ENCODE data around the gene CALY. TPM values are rescaled to one million over a fixed set of nuclear protein-coding genes. Genes with fewer than 3 reads are reported as not detected.
"Not testable (repeated sequence)": the region's sequence is repeated elsewhere in the genome, so short reads cannot be mapped to it uniquely, and the experiment has no call there.

Gene CALY
- total and polyA plus RNA-seq, 2 experiments from 2014 or later, result 12.3 to 16.3 TPM

DNA sequence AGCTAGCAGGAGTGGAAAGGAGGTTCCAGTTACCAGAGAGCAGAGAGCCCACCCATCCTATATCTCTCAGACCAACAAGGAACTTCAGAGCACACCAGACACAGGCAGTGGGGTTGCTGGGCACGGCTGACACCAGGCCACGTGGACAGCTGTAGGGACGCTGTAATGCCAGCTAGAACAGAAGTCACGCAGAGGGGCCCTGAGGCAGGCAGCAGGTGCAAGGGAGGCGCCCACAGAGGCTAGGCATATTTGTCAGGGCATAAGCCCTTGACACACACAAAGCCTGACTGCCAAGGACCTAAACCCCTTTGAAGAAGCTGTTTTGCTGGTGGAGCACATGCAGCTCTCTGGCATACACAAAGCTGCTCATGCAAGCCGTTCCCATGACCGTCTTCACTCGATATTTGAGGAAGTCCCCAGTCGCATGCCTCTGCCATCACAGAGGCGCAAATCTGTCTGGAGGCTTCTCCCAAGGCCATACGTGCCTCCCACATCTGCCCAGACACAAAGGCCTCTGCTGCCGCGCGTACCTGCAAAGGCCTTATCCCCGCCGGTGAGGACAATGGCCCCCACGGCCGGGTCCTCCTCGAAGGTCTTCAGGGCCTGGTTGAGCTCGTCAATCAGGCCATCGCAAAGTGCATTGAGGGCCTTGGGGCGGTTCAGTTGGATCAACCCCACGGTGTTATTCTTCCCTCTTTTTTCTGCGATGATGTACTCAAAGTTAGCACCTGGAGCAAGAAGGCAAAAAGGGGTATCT, 33.5 kb upstream of the CALY start:
- Histone ChIP-seq H3K27ac (no peak overlapping the region), H3K4me1 (ENCODE audit: low read depth) (no peaks in the 10 kb centered on the region), H3K9me3 (ENCODE audit: low read depth) (no peaks in the 10 kb centered on the region), H3K36me3 (peaks cover 38% of the 10 kb centered on the region), H3K4me3 (no peak overlapping the region), H3K27me3 (peaks cover 5% of the 10 kb centered on the region)
- TF ChIP-seq, protein P1, sequence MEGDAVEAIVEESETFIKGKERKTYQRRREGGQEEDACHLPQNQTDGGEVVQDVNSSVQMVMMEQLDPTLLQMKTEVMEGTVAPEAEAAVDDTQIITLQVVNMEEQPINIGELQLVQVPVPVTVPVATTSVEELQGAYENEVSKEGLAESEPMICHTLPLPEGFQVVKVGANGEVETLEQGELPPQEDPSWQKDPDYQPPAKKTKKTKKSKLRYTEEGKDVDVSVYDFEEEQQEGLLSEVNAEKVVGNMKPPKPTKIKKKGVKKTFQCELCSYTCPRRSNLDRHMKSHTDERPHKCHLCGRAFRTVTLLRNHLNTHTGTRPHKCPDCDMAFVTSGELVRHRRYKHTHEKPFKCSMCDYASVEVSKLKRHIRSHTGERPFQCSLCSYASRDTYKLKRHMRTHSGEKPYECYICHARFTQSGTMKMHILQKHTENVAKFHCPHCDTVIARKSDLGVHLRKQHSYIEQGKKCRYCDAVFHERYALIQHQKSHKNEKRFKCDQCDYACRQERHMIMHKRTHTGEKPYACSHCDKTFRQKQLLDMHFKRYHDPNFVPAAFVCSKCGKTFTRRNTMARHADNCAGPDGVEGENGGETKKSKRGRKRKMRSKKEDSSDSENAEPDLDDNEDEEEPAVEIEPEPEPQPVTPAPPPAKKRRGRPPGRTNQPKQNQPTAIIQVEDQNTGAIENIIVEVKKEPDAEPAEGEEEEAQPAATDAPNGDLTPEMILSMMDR (IDR thresholded peaks at IDR 0.05; ENCODE audit: low read depth, low read length), result no peak
- no peak for DNase-seq (ENCODE audit: low read depth in 1 of 2, low spot score in 1 of 2)

DNA sequence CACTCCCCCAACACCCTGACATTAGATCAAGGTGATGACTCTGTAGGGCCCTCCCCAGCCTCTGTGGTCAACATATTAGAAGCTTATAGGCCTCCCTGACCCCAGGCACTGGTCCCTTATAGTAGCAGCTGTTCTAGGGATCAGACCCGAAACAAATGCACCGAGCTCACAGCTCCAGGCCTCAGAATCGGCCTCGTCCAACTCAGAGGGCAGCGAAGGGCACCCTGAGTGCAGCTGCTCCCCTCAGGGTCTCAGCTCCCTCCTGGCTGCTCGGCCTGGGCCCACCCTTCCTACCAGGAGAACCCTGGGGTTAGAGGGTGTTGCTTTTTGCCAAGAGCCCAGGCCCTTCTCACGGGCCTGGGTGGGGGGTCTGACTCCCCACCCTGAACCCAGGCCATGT, 31.5 kb upstream of the CALY start:
- Histone ChIP-seq H3K4me3 (no peak overlapping the region), H3K36me3 (peaks cover 49% of the 10 kb centered on the region), H3K4me1 (ENCODE audit: low read depth) (no peaks in the 10 kb centered on the region), H3K27ac (peak overlapping the region; percentile 43), H3K9me3 (ENCODE audit: low read depth) (no peaks in the 10 kb centered on the region), H3K27me3 (no peaks in the 10 kb centered on the region)
- DNase-seq (ENCODE audit: low read depth in 1 of 2, low spot score in 1 of 2), result no peak
- TF ChIP-seq, protein P1 (IDR thresholded peaks at IDR 0.05; ENCODE audit: low read depth, low read length), result no peak

DNA sequence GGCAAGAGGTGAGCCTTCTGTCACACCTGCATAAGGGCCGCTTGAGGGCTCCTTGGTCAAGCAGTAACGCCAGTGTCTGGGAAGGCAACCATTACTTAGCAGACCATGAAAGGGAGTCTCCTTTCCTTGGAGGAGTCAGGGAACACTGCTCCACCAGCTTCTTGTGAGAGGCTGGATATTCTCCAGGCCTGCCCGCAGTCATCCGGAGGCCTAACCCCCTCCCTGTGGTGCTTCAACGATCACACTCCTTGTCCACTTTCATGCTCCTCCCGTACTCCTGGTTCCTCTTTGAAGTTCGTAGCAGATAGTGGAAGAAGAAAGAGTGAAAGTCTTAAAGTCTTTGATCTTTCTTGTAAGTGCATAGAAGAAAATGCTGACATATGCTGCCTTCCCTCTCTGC, 30.8 kb upstream of the CALY start:
- not testable (repeated sequence) for DNase-seq (ENCODE audit: low read depth in 1 of 2, low spot score in 1 of 2); H3K27ac ChIP-seq; H3K27me3 ChIP-seq; H3K4me3 ChIP-seq; H3K9me3 ChIP-seq (ENCODE audit: low read depth); H3K4me1 ChIP-seq (ENCODE audit: low read depth)
- peaks cover 49% of the 10 kb centered on the region for H3K36me3 ChIP-seq

DNA sequence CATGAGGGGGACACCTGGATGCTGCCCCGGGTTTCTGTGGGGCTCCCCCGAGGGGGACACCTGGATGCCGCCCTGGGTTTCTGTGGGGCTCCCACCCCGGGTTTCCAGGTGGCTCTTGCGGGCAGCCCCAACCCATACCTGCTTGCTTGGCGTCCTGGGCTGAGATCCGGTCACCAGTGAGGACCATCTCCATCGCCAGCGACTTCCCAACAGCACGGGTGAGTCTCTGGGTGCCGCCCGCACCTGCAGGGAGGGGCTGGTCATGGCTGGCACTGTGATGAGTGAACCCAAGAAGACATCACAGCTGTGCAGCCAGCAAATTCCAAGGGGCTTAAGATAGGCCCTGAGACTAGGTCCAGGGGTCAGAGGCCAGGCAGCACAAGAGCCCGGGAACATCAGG, 30.1 kb upstream of the CALY start:
- peaks cover 55% of the 10 kb centered on the region for H3K36me3 ChIP-seq
- H3K27ac ChIP-seq, result no peak overlapping the region
- H3K4me1 ChIP-seq (ENCODE audit: low read depth), result no peaks in the 10 kb centered on the region
- TF ChIP-seq, protein P1 (IDR thresholded peaks at IDR 0.05; ENCODE audit: low read depth, low read length), result no peak
- H3K4me3 ChIP-seq, result no peak overlapping the region
- no peaks in the 10 kb centered on the region for H3K27me3 ChIP-seq
- DNase-seq (ENCODE audit: low read depth in 1 of 2, low spot score in 1 of 2), result no peak
- no peaks in the 10 kb centered on the region for H3K9me3 ChIP-seq (ENCODE audit: low read depth)

DNA sequence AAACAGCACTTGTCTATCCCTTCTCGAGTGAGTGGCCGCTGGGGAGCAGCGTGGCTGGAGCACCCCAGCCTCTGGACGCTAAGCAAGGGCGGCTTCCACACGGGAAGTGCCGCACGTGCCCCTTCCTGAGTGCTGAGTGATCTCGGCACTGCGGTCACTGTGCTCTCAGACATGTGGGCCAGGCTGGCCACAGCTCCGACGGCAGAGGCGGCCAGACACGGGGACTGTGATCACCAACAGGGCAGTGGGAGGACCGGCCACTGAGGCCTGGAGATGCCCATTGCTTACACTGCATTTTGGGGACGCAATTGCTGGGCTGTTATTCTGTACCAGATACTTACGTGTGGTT, 29.4 kb upstream of the CALY start:
- Histone ChIP-seq H3K27me3 (no peaks in the 10 kb centered on the region), H3K4me1 (ENCODE audit: low read depth) (no peaks in the 10 kb centered on the region), H3K27ac (no peak overlapping the region), H3K4me3 (no peak overlapping the region), H3K36me3 (peaks cover 55% of the 10 kb centered on the region), H3K9me3 (ENCODE audit: low read depth) (no peaks in the 10 kb centered on the region)
- TF ChIP-seq, protein P1 (IDR thresholded peaks at IDR 0.05; ENCODE audit: low read depth, low read length), result no peak
- no peak for DNase-seq (ENCODE audit: low read depth in 1 of 2, low spot score in 1 of 2)

DNA sequence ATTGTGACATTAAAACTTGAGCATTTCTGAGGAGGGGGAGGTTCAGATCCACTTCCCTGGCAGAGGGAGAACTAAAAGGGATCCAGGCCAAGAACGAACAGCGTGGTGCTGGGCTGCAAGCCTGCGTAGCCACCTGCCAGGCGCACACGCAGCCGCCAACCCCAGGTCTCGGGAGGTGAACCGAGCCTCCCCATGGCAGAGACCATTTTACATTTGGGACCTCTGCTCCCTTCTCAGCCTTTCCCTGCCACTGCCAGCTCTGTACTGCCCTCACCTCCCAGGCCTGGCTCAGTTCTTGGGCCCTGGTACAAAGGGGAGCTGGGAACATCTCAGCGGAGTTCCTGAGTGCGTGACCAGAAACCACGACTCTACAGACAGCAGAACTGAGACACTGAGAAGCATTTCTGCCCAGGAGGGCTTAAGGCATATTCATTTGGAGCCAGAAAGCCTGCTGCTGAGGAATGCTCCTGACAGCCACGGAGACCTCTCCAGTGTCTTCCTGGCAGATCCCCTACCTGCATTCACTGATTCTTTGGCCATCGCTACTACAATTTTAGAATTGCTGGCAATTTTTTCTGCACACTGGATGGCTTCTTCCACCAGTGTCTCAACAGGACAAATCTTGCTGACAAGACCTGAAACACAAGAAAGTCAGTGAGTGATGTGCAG, 28.9 kb upstream of the CALY start:
- Histone ChIP-seq H3K4me1 (ENCODE audit: low read depth) (no peaks in the 10 kb centered on the region), H3K4me3 (no peak overlapping the region), H3K27ac (no peak overlapping the region), H3K9me3 (ENCODE audit: low read depth) (no peaks in the 10 kb centered on the region), H3K36me3 (peaks cover 55% of the 10 kb centered on the region), H3K27me3 (no peaks in the 10 kb centered on the region)
- DNase-seq (ENCODE audit: low read depth in 1 of 2, low spot score in 1 of 2), result no peak
- TF ChIP-seq, protein P1 (IDR thresholded peaks at IDR 0.05; ENCODE audit: low read depth, low read length), result no peak
